ENCODE data around the gene PUSL1. TPM values are rescaled to one million over a fixed set of nuclear protein-coding genes. Genes with fewer than 3 reads are reported as not detected.

The PUSL1 gene
- total RNA-seq, 2 donors from 2014 or later = 21.7 to 23.8 TPM

- Mint-ChIP-seq H3K4me1 (peaks cover 19% of the 10 kb centered on the region), H3K27ac (peak overlapping the region; percentile 64), H3K27me3 (ENCODE audit: insufficient read depth) (peaks cover 3% of the 10 kb centered on the region), H3K9me3 (no peaks in the 10 kb centered on the region), H3K36me3 (ENCODE audit: low read depth) (peaks cover 44% of the 10 kb centered on the region), H3K4me3 (peak overlapping the region; percentile 86)
- no peak overlapping the region for H3K4me3 ChIP-seq (ENCODE audit: low read length)
- H3K4me1 ChIP-seq (ENCODE audit: control insufficient read depth, insufficient read depth, low read length) = peaks cover 5% of the 10 kb centered on the region
- H3K9ac ChIP-seq (ENCODE audit: extremely low read depth, low read length, poor library complexity, severe bottlenecking) = no peak overlapping the region
- no peaks in the 10 kb centered on the region for H3K9me3 ChIP-seq (ENCODE audit: control insufficient read depth, low read length)
- peaks cover 19% of the 10 kb centered on the region for H3K36me3 ChIP-seq (ENCODE audit: control insufficient read depth, insufficient read depth, low read length)
- TF ChIP-seq CTCF (conservative IDR thresholded peaks at IDR 0.05) = no peak
- 88 to 91% methylated on average over 4 to 7 of the region's 7 CpGs for WGBS, 2 experiments (ENCODE audit: insufficient coverage in 1 of 2, insufficient read length in 1 of 2)
- no peak overlapping the region for H3K27ac ChIP-seq (ENCODE audit: low read depth, low read length)
- no peaks in the 10 kb centered on the region for H3K27me3 ChIP-seq (ENCODE audit: control insufficient read depth, insufficient read depth, low read length, poor library complexity, severe bottlenecking)
- no peak for DNase-seq
These were observed 37.6 kb upstream of the PUSL1 start for GRCh38 chr1:1270813-1271212.

- H3K4me3 Mint-ChIP-seq = peak overlapping the region; percentile 86
- TF ChIP-seq CTCF (conservative IDR thresholded peaks at IDR 0.05) = peak; percentile 32
- H3K27ac Mint-ChIP-seq = peak overlapping the region; percentile 87
- no peaks in the 10 kb centered on the region for H3K9me3 ChIP-seq (ENCODE audit: control insufficient read depth, low read length)
- no peaks in the 10 kb centered on the region for H3K9me3 Mint-ChIP-seq
- no peaks in the 10 kb centered on the region for H3K27me3 ChIP-seq (ENCODE audit: control insufficient read depth, insufficient read depth, low read length, poor library complexity, severe bottlenecking)
- H3K4me1 ChIP-seq (ENCODE audit: control insufficient read depth, insufficient read depth, low read length) = peaks cover 5% of the 10 kb centered on the region
- 52 to 53% methylated on average over 41 to 43 of the region's 43 CpGs for WGBS, 2 experiments (ENCODE audit: insufficient coverage in 1 of 2, insufficient read length in 1 of 2)
- H3K36me3 ChIP-seq (ENCODE audit: control insufficient read depth, insufficient read depth, low read length) = peaks cover 12% of the 10 kb centered on the region
- H3K27ac ChIP-seq (ENCODE audit: low read depth, low read length) = no peak overlapping the region
- H3K27me3 Mint-ChIP-seq (ENCODE audit: insufficient read depth) = peaks cover 3% of the 10 kb centered on the region
- H3K36me3 Mint-ChIP-seq (ENCODE audit: low read depth) = peaks cover 35% of the 10 kb centered on the region
- DNase-seq = no peak
- peaks cover 19% of the 10 kb centered on the region for H3K4me1 Mint-ChIP-seq
- H3K4me3 ChIP-seq (ENCODE audit: low read length) = peak overlapping the region; percentile 88
- peak overlapping the region; percentile 92 for H3K9ac ChIP-seq (ENCODE audit: extremely low read depth, low read length, poor library complexity, severe bottlenecking)
These were observed 35.8 kb upstream of the PUSL1 start for GRCh38 chr1:1272341-1273208.

GRCh38 chr1:1273209-1273511 is 35.2 kb upstream of the PUSL1 start:
- Mint-ChIP-seq H3K36me3 (ENCODE audit: low read depth) (peaks cover 31% of the 10 kb centered on the region), H3K9me3 (no peaks in the 10 kb centered on the region), H3K4me1 (peaks cover 19% of the 10 kb centered on the region), H3K4me3 (peak overlapping the region; percentile 86), H3K27ac (peak overlapping the region; percentile 87), H3K27me3 (ENCODE audit: insufficient read depth) (peaks cover 3% of the 10 kb centered on the region)
- no peak overlapping the region for H3K27ac ChIP-seq (ENCODE audit: low read depth, low read length)
- peaks cover 5% of the 10 kb centered on the region for H3K4me1 ChIP-seq (ENCODE audit: control insufficient read depth, insufficient read depth, low read length)
- peaks cover 12% of the 10 kb centered on the region for H3K36me3 ChIP-seq (ENCODE audit: control insufficient read depth, insufficient read depth, low read length)
- H3K4me3 ChIP-seq (ENCODE audit: low read length) = peak overlapping the region; percentile 88
- peak; percentile 0 for TF ChIP-seq CTCF (conservative IDR thresholded peaks at IDR 0.05)
- no peaks in the 10 kb centered on the region for H3K27me3 ChIP-seq (ENCODE audit: control insufficient read depth, insufficient read depth, low read length, poor library complexity, severe bottlenecking)
- no peaks in the 10 kb centered on the region for H3K9me3 ChIP-seq (ENCODE audit: control insufficient read depth, low read length)
- H3K9ac ChIP-seq (ENCODE audit: extremely low read depth, low read length, poor library complexity, severe bottlenecking) = peak overlapping the region; percentile 92
- no peak for DNase-seq
- 1 to 5% methylated on average over 8 to 31 of the region's 31 CpGs for WGBS, 2 experiments (ENCODE audit: insufficient coverage in 1 of 2, insufficient read length in 1 of 2)
